HuH-7 (cell line): ENCODE data around the gene RCHY1.
"Not testable (repeated sequence)": the region's sequence is repeated elsewhere in the genome, so short reads cannot be mapped to it uniquely, and the experiment has no call there.

Source experiments
- DNase-seq: peaks from one replicate; pipeline ENCODE4 v3.0.0; 2011; ENCODE audit warnings: low spot score

Gene RCHY1

DNA sequence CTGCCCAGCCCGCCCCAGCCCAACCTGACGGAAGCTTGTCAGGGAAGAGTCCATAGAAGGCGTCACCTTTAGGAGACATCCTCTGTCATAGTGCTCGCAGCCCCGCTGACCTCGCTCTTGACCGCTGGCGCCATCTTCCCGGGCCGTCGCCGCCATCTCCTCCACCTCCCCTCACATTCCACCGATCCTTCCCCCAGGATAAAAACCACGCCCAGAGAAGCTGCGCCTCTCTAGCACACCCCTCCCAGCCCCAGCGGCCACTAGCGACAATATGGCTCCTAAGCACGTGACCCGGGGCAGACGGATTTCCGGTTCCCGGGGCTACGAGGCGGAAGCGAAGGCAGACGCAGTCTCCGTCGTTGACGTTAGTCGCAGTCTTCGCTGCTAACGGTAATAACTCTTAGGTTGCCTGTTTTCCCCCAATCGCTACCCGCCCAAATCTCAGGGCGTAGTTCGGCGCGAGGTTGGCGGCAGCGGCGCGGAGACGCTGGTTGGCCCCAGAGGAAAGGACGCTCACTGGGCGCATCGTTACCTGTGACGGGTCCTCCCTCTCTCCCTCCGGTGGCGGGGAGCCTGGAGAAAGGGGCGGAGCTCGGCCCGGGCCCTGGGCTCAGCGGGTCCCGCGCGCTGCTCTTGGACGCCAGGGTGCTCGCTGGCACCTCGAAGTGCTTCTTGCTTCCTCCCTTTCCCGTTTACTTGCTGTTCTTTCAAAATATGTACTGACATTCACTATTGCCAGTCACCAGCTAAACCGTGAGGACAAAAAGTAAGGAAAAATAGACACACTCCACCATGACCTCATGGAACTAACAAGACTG, at the start of gene RCHY1, which contains the start of gene THAP6:
Gene RCHY1 (minus strand): TSS at position 273 of the 818 bp plus-strand sequence. CDS start 117 bp downstream, at position 156.
Gene THAP6 (plus strand): TSS at position 343 of the 818 bp plus-strand sequence. CDS start 980 bp downstream, outside the sequence.
- DNase-seq = peak; percentile 82

DNA sequence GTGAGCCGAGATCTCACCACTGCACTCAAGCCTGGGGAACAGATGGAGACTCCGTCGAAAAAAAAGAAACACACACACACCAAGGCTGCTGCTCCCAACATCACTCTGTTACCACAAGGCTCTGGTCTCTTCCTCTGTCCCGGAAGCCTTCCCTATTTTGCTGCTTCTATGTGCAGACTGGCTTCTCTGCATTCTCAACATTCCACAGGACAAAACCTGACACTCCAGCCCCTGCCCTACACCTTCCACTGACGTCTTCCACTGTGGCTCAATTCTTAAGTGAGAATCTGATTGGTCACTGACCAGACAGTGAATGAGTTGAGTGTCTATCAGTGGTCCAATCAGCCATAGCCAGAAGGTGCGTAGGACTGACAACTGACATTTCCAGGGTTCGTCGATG, 47.6 kb upstream of the RCHY1 start:
- no peak for DNase-seq

DNA sequence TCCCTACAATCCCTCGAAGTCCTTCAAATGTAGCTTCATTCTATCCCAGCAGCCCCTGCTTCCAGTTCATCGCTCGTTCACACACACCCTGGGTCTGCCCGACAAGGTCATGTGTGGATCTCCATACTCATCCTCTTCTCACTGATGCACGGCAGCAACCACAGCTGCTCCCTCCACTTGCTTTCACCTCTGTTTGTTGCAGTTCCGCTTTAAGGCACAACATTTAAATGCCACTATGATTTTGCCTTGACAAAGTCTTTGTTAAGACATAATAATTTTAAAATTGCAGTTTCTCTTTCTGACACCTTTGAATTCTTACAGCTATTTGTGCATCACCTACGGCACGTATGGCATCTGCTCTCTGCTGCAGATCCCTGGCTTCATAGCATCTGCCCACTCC, 43.5 kb upstream of the RCHY1 start:
- DNase-seq = no peak

DNA sequence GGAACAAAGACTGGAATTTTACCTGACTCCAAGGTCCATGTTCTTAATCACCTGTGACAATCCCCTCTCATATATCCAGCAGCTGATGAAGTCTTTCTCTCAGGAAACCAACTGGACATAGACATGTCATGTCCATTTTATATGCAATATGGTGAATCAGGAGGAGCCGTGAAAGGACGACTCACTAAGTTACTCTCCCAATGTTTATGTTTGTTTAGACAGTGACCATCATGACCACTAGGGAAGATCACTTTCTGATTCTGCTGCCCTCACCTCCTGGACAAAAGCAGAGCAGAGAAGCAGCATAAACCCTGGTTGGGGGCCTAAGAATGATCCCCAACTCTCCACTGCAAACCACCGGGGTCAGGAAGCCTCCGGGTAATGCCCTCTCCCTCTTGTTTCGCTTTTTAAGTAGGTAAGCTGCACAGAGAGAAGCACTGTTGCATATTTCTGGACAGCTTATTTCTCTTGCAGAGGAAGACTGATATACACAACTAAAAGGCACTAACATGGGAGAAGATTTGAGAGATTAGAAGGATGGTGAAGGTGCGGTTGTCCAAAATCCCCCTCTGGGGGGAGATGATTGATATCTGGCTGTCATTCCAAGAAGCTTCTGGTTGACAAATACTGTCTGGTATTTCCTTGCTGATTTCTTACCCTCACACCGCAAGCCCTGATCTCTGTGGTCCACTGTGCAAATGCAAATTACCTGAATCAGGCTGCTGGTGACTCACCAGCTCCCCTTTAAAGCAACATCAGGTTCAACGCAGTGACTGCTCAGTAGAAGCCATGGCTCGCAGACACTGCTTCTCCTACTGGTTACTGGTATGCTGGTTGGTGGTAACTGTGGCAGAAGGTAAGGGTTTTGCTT, 41.3 kb upstream of the RCHY1 start, which contains the start of gene ODAPH:
Gene ODAPH (plus strand): TSS at position 773 of the 871 bp plus-strand sequence. CDS start 17 bp downstream, at position 790.
- peak; percentile 22 for DNase-seq

DNA sequence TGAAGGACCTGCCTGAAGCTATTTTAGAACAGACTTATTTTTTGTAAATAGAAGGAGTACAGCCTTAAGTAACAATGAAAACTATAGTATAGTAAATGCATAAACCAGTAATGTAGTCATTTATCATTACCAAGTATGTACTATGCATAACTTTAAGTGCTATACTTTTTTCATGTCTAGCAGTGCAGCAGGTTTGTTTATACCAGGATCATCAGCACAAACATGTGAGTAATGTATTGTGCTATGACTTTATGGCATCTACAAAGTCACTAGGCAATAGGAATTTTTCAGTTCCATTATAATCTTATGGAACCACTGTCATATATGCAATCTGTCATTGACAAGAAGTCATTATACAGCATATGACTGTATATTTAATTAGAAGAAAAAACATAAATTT, 38.2 kb upstream of the RCHY1 start:
- DNase-seq = no peak

DNA sequence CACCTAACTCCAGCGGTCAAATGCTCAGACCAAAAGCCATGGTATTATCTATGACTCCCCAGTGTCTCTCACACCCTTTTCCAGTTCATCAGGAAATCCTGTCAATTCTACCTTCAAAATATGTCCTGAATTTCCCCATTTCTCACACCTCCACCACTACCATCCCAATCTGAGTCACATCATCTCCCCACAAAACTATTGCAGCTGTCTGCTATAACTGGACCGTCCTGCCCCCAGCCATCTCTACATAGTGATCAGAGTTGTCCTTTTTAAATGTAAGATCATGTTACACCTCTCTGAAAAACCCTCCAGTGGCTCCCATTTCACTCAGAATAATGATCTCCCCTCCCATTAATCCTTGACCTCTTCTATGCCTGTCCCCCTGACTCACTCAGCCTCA, 34.8 kb upstream of the RCHY1 start:
- DNase-seq = no peak

DNA sequence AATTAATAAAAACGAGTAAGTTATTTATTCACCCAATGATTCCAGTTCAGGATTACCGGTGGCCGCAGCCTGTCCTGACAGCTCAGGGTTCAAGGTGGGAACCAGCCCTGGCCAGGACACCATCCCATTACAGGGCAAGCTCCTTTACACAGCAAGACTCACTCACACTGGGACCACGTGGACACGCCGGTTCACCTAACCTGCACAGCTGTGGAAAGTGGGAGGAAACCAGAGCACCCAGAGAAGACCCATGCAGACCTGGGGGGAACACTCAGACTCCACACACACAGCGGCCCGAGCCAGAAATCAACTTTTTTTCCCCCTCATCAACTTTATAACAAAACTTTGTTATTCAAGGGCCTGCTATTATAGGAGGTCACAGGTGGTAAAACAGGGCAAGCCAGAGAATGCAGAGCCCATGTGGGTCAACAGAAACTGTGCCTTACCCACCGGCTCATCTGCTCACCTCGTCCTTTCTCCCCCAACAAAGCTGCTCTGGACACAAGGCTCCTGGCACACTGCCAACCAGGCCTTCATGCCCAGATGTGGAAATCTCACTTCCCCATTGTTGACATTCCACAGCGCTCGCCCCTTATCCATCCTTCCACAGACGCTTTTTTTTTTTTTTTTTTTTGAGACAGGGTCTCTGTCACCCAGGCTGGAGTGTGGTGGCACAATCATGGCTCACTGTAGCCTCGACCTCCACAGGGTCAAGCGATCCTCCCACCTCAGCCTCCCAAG, 33.6 kb upstream of the RCHY1 start:
- DNase-seq = no peak

DNA sequence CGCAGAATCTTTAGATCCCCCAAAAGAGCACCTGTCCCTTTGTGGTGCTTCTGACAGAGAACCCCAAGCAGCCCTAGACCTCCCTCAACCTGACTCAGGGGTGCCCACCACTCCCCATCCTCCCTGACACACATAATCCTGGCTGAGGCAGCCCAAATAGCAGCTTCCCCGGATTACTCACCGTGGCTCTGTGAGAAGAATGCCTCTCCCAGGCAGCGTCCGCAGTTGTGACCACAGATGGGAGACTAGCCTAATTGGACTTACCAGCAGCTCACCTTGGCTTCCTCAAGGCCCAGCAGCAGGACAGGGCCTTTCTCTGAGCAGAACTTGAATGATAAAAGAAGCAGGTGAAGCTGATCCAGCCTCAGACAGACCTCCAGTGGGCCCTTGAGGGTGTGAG, 31.3 kb upstream of the RCHY1 start:
- DNase-seq = no peak

DNA sequence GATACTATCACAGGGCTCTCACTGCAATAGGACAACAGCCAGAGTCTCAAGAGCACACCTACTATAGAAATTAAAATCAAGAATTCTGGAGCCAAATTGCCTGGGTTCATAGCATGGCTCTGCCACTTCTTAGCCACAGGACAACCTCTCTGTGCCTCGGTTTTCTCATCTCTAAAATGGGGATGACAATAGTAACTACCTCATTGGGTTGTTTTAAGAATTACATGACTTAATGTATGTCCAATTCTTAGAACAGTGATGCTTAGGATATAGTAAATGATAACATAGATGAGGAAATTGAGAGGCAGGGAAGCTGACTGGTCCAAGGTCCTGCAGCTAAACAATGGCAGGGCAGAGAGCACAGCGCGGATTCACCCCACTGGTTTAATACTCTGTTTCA, 30.7 kb upstream of the RCHY1 start:
- DNase-seq = no peak

DNA sequence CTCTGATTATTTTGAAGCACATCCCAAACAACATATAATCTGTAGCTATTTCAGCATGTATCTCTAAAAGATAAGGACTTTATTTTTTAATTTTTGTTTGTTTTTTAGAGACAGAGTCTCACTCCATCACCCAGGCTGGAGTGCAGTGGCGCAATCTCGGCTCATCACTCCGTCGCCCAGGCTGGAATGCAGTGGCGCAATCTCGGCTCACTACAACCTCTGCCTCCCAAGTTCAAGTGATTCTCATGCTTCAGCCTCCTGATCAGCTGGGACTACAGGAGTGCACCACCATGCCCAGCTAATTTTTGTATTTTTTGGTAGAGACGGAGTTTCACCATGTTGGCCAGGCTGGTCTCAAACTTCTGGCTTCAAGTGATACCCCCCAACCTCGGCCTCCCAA, 30.0 kb upstream of the RCHY1 start:
- not testable (repeated sequence) for DNase-seq

DNA sequence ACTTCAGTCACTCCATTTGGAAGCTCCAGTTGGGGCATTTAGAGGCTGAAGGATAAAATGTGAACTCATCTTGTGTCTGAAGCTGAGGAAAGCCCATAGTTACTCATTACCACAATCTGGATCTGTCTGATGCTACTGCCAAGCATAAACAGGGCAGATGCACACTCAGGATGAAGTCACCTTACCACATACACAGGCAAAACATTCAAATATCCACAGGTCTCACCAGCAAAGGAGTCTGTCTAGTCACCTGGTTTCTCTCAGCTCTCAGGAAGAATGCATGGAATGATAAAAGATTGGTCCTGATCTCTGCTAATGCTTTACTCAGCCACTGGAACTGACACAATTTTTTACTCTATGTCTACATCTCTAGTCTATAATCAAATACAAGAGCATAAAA, 28.6 kb upstream of the RCHY1 start:
- DNase-seq = no peak

DNA sequence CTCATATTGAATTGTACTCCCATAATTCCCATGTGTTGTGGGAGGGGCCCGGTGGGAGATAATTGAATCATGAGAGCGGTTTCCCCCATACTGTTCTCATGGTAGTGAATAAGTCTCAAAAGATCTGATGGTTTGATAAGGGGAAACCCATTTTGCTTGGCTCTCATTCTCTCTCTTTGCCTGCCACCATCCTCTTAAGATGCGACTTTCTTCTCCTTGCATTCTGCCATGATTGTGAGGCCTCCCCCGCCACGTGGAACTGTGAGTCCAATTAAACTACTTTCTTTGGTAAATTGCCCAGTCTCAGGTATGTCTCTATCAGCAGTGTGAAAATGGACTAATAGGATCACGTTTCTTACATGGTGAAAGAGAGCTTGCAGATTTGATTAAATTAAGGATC, 23.1 kb upstream of the RCHY1 start:
- not testable (repeated sequence) for DNase-seq

DNA sequence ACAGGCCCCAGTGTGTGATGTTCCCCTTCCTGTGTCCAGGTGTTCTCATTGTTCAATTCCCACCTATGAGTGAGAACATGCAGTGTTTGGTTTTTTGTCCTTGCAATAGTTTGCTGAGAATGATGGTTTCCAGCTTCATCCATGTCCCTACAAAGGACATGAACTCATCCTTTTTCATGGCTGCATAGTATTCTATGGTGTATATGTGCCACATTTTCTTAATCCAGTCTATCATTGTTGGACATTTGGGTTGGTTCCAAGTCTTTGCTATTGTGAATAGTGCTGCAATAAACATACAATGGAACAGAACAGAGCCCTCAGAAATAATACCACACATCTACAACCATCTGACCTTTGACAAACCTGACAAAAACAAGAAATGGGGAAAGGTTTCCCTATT, 19.7 kb upstream of the RCHY1 start:
- DNase-seq = not testable (repeated sequence)

DNA sequence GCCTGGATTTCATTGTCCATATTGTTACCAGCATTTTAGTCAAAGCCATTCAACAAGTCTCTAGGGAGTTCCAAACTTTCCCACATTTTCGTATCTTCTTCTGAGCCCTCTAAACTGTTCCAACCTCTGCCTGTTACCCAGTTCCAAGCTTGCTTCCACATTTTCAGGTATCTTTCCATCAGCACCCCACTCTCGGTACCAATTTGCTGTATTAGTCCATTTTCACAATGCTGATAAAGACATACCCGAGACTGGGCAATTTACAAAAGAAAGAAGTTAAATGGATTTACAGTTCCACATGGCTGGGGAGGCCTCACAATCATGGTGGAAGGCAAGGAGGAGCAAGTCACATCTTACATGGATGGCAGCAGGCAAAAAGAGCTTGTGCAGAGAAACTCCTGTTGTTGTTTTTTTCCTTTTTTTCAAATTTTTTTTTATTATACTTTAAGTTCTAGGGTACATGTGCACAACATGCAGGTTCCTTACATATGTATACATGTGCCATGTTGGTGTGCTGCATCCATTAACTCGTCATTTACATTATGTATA, 19.2 kb upstream of the RCHY1 start:
- DNase-seq = not testable (repeated sequence)

DNA sequence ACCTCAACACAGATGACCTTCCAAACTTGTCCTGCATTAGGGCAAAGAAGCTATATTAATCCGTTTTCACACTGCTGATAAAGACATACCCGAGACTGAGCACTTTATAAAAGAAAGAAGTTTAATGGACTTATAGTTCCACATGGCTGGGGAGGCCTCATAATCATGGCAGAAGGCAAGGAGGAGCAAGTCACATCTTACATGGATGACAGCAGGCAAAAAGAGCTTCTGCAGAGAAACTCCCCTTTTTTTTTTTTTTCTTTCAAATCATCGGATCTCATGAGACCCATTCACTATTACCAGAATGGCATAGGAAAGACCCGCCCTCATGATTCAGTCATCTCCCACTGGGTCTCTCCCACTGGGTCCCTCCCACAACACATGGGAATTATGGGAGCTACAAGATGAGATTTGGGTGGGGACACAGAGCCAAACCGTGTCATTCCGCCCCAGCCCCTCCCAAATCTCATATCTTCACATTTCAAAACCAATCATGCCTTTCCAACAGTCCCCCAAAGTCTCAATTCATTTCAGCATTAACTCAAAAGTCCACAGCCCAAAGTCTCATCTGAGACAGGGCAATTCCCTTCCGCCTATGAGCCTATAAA, 17.4 kb upstream of the RCHY1 start:
- not testable (repeated sequence) for DNase-seq

DNA sequence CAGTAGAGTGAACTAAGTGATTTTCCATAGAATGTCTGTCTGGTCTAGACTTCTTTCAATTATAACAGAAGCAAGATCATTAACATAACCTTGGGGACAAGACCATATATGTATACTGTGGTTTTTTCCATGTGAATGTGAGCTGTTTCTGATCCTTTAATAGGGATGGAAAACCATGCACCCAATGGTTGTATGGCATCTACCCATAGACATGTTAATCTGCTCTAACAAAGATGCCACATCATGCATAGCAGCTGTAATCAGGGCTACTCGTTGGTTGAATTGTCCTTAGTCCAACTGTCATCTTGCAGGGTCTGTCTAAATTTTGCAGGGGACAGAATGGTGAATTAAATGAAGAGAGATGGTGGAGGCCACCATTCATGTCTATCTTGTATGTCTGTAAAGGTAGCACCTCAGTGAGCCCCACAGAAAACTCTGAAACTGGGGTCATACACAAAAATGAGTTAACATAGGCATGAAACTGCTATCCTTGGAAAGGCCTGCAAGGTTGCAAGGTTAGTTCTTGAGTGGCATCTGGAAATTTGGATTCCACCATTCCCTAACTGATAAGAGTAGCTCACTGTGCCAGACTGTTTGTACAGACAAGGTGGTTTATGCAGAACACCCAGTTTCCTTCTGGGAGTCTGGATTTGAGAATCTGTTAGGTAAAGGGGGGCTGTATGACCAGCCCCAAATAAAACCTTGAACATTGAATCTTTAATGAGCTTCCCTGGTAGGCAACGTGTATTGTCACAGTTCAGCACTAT, 16.5 kb upstream of the RCHY1 start:
- no peak for DNase-seq

DNA sequence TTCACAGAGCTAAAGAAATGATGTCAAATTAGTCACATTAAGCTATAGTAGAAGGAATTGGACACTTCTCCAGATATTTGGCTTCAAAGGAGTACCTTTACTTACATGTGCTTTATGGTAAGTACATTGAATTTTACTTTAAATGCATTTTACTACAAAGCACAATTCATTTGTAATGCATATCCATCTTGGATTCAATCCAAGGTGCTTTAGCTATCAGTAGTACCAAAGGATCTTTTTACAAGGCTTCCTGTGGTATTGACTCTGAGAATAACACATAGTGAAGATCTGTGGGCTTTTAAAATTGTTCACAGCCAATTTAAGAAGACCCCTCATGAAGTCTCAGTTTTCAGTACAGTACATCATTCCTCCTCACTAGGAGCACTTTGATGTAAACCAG, 13.3 kb upstream of the RCHY1 start:
- DNase-seq = no peak

DNA sequence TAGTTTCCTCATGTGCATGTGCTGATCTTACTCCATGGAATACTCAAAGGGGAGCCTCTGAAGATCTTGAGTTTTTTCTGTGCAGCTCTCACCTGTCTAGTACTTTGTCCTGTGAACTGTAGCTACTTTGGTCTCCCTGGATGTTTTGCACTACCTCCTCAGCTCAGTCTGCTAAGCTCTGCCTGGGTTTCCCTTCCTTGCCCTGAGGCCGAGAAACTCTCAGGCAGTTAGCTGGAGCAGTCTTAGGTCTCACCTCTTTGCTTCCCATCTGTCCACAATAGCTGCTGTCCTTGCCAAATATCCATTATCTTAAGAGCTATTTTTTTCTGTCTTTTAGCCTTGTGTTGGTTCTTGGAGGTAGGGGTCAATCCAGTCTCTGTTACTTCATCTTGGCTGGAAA, 11.7 kb upstream of the RCHY1 start:
- DNase-seq = no peak

DNA sequence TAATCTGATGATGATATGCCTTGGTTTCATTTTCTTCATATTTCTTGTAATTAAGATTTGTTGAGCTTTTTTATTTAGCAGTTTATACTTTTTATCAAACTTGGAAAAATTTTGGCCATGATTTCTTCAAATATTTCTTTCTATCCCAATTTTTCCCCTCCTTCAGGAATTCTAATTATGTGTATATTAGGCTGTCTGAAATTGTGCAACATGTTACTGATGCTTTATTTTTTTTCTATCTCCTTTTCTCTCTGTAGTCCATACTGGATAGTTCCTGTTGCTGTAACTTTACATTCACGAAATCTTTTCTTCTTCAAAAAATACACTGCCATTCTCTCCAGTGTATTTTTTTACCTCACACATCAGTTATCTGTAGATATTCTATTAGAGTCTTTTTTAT, 10.9 kb upstream of the RCHY1 start:
- DNase-seq = no peak

DNA sequence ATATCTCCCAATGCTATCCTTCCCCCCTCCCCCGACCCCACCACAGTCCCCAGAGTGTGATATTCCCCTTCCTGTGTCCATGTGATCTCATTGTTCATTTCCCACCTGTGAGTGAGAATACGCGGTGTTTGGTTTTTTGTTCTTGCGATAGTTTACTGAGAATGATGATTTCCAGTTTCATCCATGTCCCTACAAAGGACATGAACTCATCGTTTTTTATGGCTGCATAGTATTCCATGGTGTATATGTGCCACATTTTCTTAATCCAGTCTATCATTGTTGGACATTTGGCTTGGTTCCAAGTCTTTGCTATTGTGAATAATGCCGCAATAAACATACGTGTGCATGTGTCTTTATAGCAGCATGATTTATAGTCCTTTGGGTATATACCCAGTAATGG, 5.2 kb upstream of the RCHY1 start:
- DNase-seq = not testable (repeated sequence)

DNA sequence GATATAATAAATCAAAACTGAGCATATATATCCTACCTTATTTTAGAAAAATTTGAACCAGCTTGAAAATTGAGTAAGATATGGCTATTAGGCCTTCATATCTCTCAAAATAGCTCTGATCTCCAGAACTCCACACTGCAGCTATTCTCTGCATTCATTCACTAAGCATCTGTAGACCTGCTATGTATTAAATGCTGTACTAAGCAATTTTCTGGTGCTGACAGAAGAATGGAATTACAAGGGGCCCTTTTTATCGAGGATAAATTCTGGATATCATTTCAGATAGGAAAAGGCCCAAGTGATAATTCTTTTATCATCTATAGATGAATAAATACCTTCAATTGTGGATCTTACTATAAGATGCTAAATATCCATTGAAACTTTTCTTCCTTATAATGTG, 1.9 kb upstream of the RCHY1 start:
- DNase-seq = no peak
